ENCODE data around the gene MALL.
"Not testable (repeated sequence)": the region's sequence is repeated elsewhere in the genome, so short reads cannot be mapped to it uniquely, and the experiment has no call there.

The MALL gene

GRCh38 chr2:110097506-110098220 is 18.0 kb downstream of the MALL start:
- no peak for DNase-seq

- no peak for DNase-seq
These were observed 19.5 kb downstream of the MALL start for GRCh38 chr2:110095994-110096633.

GRCh38 chr2:110094884-110095534 is 20.6 kb downstream of the MALL start:
- DNase-seq, result not testable (repeated sequence)

- DNase-seq, result not testable (repeated sequence)
These were observed 21.7 kb downstream of the MALL start for GRCh38 chr2:110093924-110094323.

GRCh38 chr2:110090164-110090563 is 25.5 kb downstream of the MALL start:
- not testable (repeated sequence) for DNase-seq

- DNase-seq, result not testable (repeated sequence)
These were observed 31.9 kb downstream of the MALL start for GRCh38 chr2:110083757-110084156.

- not testable (repeated sequence) for DNase-seq
These were observed 32.5 kb downstream of the MALL start for GRCh38 chr2:110083162-110083561.

- DNase-seq, result not testable (repeated sequence)
These were observed 37.5 kb downstream of the MALL start for GRCh38 chr2:110078104-110078503.

- DNase-seq, result not testable (repeated sequence)
These were observed 39.7 kb downstream of the MALL start for GRCh38 chr2:110075896-110076295.

- not testable (repeated sequence) for DNase-seq
These were observed 45.8 kb downstream of the MALL start for GRCh38 chr2:110069869-110070268.

GRCh38 chr2:110068153-110068552 is 47.5 kb downstream of the MALL start:
- not testable (repeated sequence) for DNase-seq

- DNase-seq, result not testable (repeated sequence)
These were observed 53.3 kb downstream of the MALL start for GRCh38 chr2:110062332-110062731.

GRCh38 chr2:110060550-110060949 is 55.1 kb downstream of the MALL start:
- DNase-seq, result not testable (repeated sequence)

GRCh38 chr2:110059694-110060358 is 55.8 kb downstream of the MALL start:
- DNase-seq, result not testable (repeated sequence)

GRCh38 chr2:110059009-110059693 is 56.5 kb downstream of the MALL start:
- not testable (repeated sequence) for DNase-seq

- not testable (repeated sequence) for DNase-seq
These were observed 57.6 kb downstream of the MALL start for GRCh38 chr2:110058034-110058433.

GRCh38 chr2:110055819-110056408 is 59.7 kb downstream of the MALL start:
- not testable (repeated sequence) for DNase-seq

GRCh38 chr2:110054521-110055407 is 60.9 kb downstream of the MALL start:
- not testable (repeated sequence) for DNase-seq

GRCh38 chr2:110053688-110054087 is 61.9 kb downstream of the MALL start:
- not testable (repeated sequence) for DNase-seq

GRCh38 chr2:110052166-110052565 is 63.5 kb downstream of the MALL start:
- DNase-seq, result not testable (repeated sequence)

- DNase-seq, result not testable (repeated sequence)
These were observed 65.4 kb downstream of the MALL start for GRCh38 chr2:110050222-110050621.

Data from activated effector memory CD4-positive, alpha-beta T cell treated with Interleukin-2 at 50 U/mL for 16 hours (primary cell).